NCI-H187 (cell line): ENCODE measurements around the gene RABIF.
"Not testable (repeated sequence)": the region's sequence is repeated elsewhere in the genome, so short reads cannot be mapped to it uniquely, and the experiment has no call there.

Experiments
- DNase-seq, 2 experiments: peaks; one replicate each; lab custom pipeline; 2025; lab: John Stamatoyannopoulos, UW

The RABIF gene

GRCh38 chr1:202834771-202835547 lies 54.0 kb downstream of the RABIF start:
- no peak for DNase-seq

GRCh38 chr1:202831906-202832305 lies 57.0 kb downstream of the RABIF start:
- no peak for DNase-seq

GRCh38 chr1:202829223-202829622 lies 59.7 kb downstream of the RABIF start:
- not testable (repeated sequence) for DNase-seq
